ENCODE results near the gene OTOGL.

GRCh38 chr12:80411787-80412186 lies 312.4 kb downstream of the OTOGL start:
- TF ChIP-seq, protein P1, sequence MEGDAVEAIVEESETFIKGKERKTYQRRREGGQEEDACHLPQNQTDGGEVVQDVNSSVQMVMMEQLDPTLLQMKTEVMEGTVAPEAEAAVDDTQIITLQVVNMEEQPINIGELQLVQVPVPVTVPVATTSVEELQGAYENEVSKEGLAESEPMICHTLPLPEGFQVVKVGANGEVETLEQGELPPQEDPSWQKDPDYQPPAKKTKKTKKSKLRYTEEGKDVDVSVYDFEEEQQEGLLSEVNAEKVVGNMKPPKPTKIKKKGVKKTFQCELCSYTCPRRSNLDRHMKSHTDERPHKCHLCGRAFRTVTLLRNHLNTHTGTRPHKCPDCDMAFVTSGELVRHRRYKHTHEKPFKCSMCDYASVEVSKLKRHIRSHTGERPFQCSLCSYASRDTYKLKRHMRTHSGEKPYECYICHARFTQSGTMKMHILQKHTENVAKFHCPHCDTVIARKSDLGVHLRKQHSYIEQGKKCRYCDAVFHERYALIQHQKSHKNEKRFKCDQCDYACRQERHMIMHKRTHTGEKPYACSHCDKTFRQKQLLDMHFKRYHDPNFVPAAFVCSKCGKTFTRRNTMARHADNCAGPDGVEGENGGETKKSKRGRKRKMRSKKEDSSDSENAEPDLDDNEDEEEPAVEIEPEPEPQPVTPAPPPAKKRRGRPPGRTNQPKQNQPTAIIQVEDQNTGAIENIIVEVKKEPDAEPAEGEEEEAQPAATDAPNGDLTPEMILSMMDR (IDR thresholded peaks at IDR 0.05) = no peak
- TF ChIP-seq POLR2A (IDR thresholded peaks at IDR 0.05) = no peak

All from tibial nerve (tissue), 3 donors.